ENCODE measurements around the gene WWOX.

WWOX gene

GRCh38 chr16:78281115-78281514 lies 181.7 kb downstream of the WWOX start:
- no peak overlapping the region for H3K4me3 ChIP-seq (ENCODE audit: low read length)
- no peak for TF ChIP-seq ZNF274 (IDR thresholded peaks at IDR 0.05; ENCODE audit: low read depth, low read length)

DNA sequence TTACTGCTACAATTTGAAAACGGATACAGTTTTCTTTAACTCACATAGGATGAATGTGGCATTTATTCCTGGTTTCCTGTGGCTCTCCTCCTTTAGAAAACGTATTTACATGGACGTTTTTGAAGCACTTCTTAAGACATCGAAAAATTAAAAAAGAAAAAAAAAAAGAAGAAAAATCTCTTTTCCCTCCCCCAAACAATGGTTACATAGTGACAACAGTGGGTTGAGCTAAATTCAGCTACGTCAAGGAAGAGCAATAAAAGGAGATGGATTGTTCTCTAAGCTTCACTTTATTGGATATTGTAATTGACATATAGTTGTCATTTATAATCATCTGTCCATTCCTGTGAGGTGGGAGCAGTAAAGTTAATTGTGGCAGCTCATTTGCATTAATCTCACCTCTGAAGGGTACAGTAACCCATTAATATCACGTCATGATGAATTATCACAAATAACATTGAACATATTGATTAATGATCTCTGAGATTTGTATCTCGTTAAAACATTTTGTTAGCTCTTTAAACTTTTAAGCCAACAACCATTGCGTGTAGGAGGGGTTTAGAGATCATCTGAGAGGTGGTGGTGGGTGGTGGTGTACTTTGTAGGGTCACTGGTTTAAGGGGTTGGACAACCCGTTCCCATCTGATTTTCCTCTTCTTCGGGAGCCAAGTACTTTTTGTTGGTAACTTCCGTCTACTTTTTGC lies 184.2 kb downstream of the WWOX start:
- TF ChIP-seq ZNF274 (IDR thresholded peaks at IDR 0.05; ENCODE audit: low read depth, low read length), result no peak

GRCh38 chr16:78284326-78284725 lies 184.9 kb downstream of the WWOX start:
- TF ChIP-seq ZNF274 (IDR thresholded peaks at IDR 0.05; ENCODE audit: low read depth, low read length), result no peak
- H3K4me3 ChIP-seq (ENCODE audit: low read length), result no peak overlapping the region

More for the DNA sequence above, 184.2 kb downstream of the WWOX start:
- no peak overlapping the region for H3K4me3 ChIP-seq (ENCODE audit: low read length)

GRCh38 chr16:78284957-78285434 lies 185.5 kb downstream of the WWOX start:
- no peak for TF ChIP-seq ZNF274 (IDR thresholded peaks at IDR 0.05; ENCODE audit: low read depth, low read length)
- no peak overlapping the region for H3K4me3 ChIP-seq (ENCODE audit: low read length)

DNA sequence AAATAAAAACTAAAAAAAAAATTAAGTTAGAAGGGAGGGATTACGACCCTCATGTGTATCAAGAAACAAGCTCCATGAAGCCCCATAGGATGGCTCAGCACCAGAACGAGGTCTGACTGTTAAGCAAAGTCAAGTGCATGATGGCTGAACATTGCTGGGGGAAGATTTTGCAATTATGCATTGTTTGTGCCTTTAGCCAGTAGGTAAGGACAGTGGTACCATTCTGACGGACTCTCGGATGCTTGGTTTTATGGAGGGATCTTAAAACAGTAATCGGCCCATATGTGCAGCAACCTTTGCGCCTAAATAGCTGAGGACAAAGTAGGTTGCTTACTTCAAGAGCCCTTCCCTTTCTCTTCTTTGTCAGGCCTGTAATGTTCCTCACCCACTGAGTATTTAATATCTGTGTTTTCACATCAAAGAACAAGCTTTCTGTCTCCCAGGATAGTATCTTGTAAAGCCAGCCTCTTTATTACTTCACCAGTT lies 186.0 kb downstream of the WWOX start:
- no peak overlapping the region for H3K4me3 ChIP-seq (ENCODE audit: low read length)
- TF ChIP-seq ZNF274 (IDR thresholded peaks at IDR 0.05; ENCODE audit: low read depth, low read length), result no peak

DNA sequence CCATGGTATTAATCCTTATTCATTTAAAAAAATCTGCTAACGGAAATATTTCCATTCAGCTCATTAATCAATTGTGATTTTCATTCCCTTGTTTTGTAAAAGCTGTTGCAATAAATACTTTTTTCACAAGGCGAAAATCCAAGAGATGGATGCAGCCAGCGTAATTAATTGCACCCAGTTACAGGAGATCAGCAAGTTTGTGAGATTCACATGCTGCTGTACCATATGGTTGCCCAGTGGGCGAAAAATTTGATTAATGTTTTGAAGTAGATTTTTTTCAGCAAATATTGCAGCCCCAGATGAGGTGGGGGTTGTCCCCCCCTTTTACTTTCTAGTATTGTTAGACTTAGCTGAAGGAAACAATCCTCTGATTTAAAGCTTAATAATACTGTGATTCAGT lies 186.6 kb downstream of the WWOX start:
- TF ChIP-seq ZNF274 (IDR thresholded peaks at IDR 0.05; ENCODE audit: low read depth, low read length), result no peak
- no peak overlapping the region for H3K4me3 ChIP-seq (ENCODE audit: low read length)

GRCh38 chr16:78288888-78289287 lies 189.4 kb downstream of the WWOX start:
- no peak for TF ChIP-seq ZNF274 (IDR thresholded peaks at IDR 0.05; ENCODE audit: low read depth, low read length)
- no peak overlapping the region for H3K4me3 ChIP-seq (ENCODE audit: low read length)

DNA sequence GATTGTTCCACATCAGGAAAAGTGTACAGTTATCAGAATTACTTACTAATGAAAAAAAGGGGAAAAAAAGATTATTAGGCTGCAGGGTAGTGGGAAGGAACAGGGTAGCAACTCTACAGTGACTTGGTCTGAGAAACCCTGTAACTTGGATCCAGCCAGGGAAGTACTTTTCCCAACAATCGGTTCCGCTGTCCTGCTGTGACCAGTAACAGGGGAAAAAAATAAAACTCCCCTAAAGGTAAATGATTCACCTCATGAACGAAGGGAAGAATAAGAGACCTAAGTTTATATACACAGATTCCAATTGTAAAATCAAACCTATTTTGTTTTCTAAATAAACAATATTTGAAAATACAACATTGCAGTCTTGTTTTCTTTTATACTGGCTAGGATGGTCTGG lies 189.9 kb downstream of the WWOX start:
- TF ChIP-seq ZNF274 (IDR thresholded peaks at IDR 0.05; ENCODE audit: low read depth, low read length), result no peak
- no peak overlapping the region for H3K4me3 ChIP-seq (ENCODE audit: low read length)

GRCh38 chr16:78289844-78290277 lies 190.4 kb downstream of the WWOX start:
- no peak overlapping the region for H3K4me3 ChIP-seq (ENCODE audit: low read length)
- no peak for TF ChIP-seq ZNF274 (IDR thresholded peaks at IDR 0.05; ENCODE audit: low read depth, low read length)

DNA sequence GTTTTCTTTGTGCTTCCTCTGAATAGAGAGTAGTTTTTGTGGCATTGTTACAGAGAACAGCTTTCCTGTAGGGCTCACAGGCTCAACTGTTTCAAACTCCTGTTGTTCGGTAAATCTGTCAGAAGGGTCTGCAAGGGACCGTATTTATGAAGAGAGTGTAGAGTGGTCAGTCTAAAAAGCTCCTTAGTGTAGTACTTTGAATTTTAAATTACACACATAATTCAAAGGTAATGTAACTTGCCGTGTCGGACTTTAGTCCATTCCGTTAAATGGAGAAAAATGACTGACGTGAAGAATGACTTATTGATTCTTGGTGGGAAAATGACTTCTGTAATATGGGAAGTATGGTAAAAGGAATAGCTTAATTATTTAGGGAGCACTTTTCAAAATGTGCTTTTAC lies 190.9 kb downstream of the WWOX start:
- H3K4me3 ChIP-seq (ENCODE audit: low read length), result no peak overlapping the region
- no peak for TF ChIP-seq ZNF274 (IDR thresholded peaks at IDR 0.05; ENCODE audit: low read depth, low read length)

GRCh38 chr16:78290872-78291591 lies 191.6 kb downstream of the WWOX start:
- no peak overlapping the region for H3K4me3 ChIP-seq (ENCODE audit: low read length)
- no peak for TF ChIP-seq ZNF274 (IDR thresholded peaks at IDR 0.05; ENCODE audit: low read depth, low read length)

GRCh38 chr16:78291604-78292003 lies 192.2 kb downstream of the WWOX start:
- TF ChIP-seq ZNF274 (IDR thresholded peaks at IDR 0.05; ENCODE audit: low read depth, low read length), result no peak
- no peak overlapping the region for H3K4me3 ChIP-seq (ENCODE audit: low read length)

DNA sequence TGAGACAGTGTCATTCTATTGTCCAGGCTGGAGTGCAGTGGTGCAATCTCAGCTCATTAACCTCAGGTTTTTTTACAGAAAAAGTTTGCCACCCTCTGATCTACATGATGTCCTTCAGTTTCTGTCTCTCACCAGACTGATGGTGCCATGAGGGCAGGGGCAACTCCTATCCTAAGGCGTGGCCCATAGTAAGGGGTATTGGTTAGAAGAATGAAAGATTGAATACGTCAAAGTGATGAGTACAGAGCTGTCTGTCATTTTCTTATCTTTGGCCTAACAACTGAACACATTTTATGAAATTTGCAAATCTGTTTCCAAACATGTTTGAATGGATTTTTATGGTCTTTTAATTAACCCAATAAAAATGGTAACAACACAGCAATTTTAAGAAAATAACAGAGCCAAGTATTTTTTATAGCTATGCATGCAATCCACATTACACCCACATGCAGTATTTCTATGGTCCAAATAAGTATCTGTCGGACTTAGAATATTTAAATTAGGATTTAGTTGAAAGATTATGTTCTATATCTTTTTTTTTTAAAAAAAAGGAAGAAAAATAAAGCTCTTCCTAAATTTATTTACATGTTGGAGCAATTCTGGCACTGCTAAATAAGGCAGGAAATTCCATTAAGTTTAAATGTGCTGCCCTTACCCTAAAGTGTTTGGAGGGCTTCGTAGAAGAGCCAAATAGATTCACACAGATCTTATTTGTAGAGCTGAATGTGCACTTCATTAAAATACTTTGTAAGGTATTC lies 192.8 kb downstream of the WWOX start:
- no peak for TF ChIP-seq ZNF274 (IDR thresholded peaks at IDR 0.05; ENCODE audit: low read depth, low read length)
- H3K4me3 ChIP-seq (ENCODE audit: low read length), result no peak overlapping the region

GRCh38 chr16:78292844-78293380 lies 193.5 kb downstream of the WWOX start:
- no peak for TF ChIP-seq ZNF274 (IDR thresholded peaks at IDR 0.05; ENCODE audit: low read depth, low read length)
- no peak overlapping the region for H3K4me3 ChIP-seq (ENCODE audit: low read length)

Data from GM08714 (cell line).